Ishikawa (cell line): ENCODE results near the gene RASSF7.

Experiments used
- CEBPB ChIP-seq: IDR thresholded peaks from 2 replicates; pipeline ENCODE4 v1.6.1; 2012
- CREB1 ChIP-seq: IDR thresholded peaks from 2 replicates; pipeline ENCODE4 v1.6.1; 2012; ENCODE audit warnings: low read depth
- FOXM1 ChIP-seq: IDR thresholded peaks from 2 replicates; pipeline ENCODE4 v1.6.1; 2012; ENCODE audit warnings: low read depth, borderline replicate concordance
- RAD21 ChIP-seq: IDR thresholded peaks from 2 replicates; pipeline ENCODE4 v1.6.1; 2012; ENCODE audit warnings: low read depth
- TAF1 ChIP-seq: IDR thresholded peaks from 2 replicates; pipeline ENCODE4 v1.6.1; 2012; ENCODE audit warnings: low read depth, mild to moderate bottlenecking
- ZBTB7A ChIP-seq: IDR thresholded peaks from 2 replicates; pipeline ENCODE4 v1.6.1; 2012; ENCODE audit warnings: low read depth
- TF ChIP-seq, protein P1 (sequence below): IDR thresholded peaks from 2 replicates; pipeline ENCODE4 v1.6.1; 2012; ENCODE audit warnings: low read depth, mild to moderate bottlenecking

DNA sequence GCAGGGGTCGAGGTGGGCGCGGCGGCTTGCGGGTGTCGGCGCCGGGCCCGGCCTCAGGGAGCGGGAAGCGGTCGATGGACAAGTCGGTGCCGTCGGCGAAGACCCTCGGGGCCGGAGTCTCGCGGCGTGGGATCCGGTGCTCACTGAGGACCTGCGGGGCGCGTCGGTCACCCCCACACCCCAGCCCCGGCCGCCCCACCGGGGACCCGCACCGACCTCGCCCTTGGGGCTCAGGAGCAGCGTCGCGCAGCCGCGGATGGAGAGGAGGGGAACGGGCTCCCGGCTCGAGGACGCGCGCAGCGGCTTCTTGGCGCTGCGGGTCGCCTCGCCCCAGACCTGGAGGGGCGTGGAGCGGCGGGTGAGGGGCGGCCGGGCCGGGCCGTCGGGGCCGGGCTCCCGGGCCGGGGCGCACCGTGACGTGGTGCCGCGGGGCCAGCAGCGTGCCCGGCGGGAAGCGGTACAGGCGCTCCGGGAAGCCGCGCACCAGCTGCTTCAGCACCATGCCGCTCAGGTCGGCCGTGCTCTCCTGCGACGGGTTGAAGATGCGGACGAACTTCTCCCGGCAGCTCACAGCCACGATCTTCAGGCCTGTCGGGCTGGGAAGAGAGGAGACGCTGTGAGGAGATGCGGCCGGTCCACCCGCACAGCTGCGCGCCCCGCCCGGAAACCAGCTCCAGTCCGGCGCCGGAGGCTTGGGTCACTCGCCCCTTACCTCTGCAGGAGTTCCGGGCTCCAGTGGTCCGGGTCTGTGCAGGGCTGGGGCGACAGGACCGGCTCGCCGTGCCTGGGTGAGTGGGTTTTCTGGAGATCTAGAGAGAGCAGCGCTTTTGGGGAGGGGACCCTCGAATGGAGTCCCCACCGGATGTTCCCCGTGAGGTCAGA lies 4.7 kb upstream of the RASSF7 start:
- no peak for TF ChIP-seq FOXM1
- 0 out of 2 replicates have a peak, but pooled peaks have one; percentile 39 for TF ChIP-seq ZBTB7A
- no peak for TF ChIP-seq CEBPB
- no peak for TF ChIP-seq RAD21
- no peak for TF ChIP-seq TAF1
- no peak for TF ChIP-seq CREB1
- TF ChIP-seq, protein P1, sequence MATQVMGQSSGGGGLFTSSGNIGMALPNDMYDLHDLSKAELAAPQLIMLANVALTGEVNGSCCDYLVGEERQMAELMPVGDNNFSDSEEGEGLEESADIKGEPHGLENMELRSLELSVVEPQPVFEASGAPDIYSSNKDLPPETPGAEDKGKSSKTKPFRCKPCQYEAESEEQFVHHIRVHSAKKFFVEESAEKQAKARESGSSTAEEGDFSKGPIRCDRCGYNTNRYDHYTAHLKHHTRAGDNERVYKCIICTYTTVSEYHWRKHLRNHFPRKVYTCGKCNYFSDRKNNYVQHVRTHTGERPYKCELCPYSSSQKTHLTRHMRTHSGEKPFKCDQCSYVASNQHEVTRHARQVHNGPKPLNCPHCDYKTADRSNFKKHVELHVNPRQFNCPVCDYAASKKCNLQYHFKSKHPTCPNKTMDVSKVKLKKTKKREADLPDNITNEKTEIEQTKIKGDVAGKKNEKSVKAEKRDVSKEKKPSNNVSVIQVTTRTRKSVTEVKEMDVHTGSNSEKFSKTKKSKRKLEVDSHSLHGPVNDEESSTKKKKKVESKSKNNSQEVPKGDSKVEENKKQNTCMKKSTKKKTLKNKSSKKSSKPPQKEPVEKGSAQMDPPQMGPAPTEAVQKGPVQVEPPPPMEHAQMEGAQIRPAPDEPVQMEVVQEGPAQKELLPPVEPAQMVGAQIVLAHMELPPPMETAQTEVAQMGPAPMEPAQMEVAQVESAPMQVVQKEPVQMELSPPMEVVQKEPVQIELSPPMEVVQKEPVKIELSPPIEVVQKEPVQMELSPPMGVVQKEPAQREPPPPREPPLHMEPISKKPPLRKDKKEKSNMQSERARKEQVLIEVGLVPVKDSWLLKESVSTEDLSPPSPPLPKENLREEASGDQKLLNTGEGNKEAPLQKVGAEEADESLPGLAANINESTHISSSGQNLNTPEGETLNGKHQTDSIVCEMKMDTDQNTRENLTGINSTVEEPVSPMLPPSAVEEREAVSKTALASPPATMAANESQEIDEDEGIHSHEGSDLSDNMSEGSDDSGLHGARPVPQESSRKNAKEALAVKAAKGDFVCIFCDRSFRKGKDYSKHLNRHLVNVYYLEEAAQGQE, result no peak
